PFSK-1 (cell line): Measurements from ENCODE around the gene RRP8. TPM values are rescaled to one million over a fixed set of nuclear protein-coding genes. Genes with fewer than 3 reads are reported as not detected.

Experiments
- FOXP2 ChIP-seq: optimal IDR thresholded peaks from 2 replicates; pipeline ENCODE3; 2011; ENCODE audit warnings: borderline replicate concordance, control low read depth, inconsistent platforms; ENCODE audit not compliant: insufficient read depth; ENCODE audit errors: extremely low read length, extremely low read depth
- POLR2AphosphoS5 ChIP-seq: IDR thresholded peaks from 2 replicates; pipeline ENCODE4 v1.6.1; 2012; ENCODE audit warnings: low read depth, mild to moderate bottlenecking, control low read depth, low read length, moderate library complexity
- REST ChIP-seq, 2 experiments: IDR thresholded peaks; 2 replicates each; pipeline versions ENCODE4 v1.6.1 to v1.8.0; 2011 to 2012; ENCODE audit warnings: low read depth in 2 of 2, low read length in 2 of 2, control low read depth in 1 of 2, inconsistent platforms in 1 of 2, mild to moderate bottlenecking in 1 of 2, moderate library complexity in 1 of 2; ENCODE audit not compliant: insufficient read depth in 1 of 2
- SIN3A ChIP-seq: IDR thresholded peaks from 2 replicates; pipeline ENCODE4 v1.6.1; 2012; ENCODE audit warnings: mild to moderate bottlenecking, low read length, moderate library complexity, borderline replicate concordance; ENCODE audit not compliant: insufficient read depth
- TAF1 ChIP-seq: IDR thresholded peaks from 2 replicates; pipeline ENCODE4 v1.6.1; 2012; ENCODE audit warnings: low read length, control low read depth, borderline replicate concordance; ENCODE audit not compliant: insufficient read depth
- polyA plus RNA-seq: library from polyadenylated mRNA; unstranded; fragments of >200 nt; gene quantifications from one replicate; pipeline ENCODE4 v1.2.1, GENCODE V29; 2012; ENCODE audit warnings: low read depth, missing spikeins; ENCODE audit not compliant: insufficient read length

Gene RRP8
- 19.8 TPM for polyA plus RNA-seq

DNA sequence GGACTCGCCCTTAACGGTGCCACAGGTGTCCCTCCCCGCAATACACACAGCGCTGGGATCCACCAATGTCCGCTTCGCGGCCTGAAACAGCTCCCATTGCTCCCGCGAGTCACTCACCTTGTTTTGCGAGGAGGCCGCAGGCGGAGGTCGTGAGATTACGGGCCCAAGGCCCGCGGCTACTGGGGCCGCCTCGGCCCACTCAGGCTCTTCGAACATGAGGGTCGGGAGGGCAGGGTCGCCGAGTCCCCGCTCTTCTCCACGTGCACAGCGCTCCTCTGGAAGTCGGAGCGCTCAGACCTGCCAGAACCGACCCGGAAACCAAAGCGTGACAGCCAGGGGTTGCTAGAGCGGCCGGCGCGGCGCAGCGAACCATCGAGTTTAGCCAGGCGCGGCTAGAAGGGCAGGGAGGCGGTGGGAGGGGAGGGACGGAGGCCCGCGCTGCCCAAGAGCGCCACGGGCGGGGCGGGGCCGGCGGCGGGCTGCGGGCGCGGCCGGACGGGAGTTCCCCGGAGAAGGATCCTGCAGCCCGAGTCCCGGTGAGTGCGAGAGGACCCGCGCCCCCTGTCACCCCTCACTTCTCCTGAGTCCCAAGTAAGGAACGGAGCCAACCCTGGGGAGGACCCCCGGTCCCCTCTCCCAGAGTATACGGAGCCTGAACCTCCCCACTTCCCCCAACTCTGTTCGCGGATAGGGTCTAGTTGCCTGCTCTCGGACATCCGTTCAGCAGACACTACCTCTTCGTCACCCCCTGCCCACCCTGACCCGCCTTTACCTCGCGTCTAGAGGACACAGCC, at the start of gene RRP8, which contains the start of gene ILK:
Gene RRP8, minus strand, starts transcription at position 330 of the 794 bp plus-strand sequence. Its CDS starts 114 bp downstream, at position 216.
Gene ILK, plus strand, starts transcription at position 488 of the 794 bp plus-strand sequence. CDS start 498 bp downstream, outside the sequence.
- TF ChIP-seq REST (IDR thresholded peaks at IDR 0.05; ENCODE audit: insufficient read depth in 1 of 2, low read depth in 2 of 2, low read length in 2 of 2) (peak in 1 of 2 experiments; percentile 71; a peak in 1 of 4 replicates), SIN3A (peak; percentile 100), TAF1 (peak; percentile 91), FOXP2 (peak; percentile 95), POLR2AphosphoS5 (peak; percentile 96)

DNA sequence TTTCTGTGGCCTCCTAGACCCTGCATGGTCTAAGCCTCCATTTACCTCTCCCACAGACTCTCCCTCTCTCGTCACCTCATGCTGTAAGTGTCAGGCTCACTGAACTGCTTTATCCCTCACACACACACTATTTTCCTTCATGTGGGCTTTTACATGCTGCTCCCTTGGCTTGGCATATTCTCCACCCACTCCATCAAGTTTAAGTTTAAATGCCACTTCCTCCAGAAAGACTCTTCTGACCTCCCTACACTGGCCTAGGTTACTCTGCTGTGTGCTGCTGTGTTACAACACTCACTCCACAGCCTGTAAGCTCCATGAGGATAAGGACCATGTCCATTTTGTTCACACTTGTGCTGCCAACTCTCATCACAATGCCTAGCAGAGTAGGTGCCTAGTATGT, 49.7 kb upstream of the RRP8 start:
- no peak for TF ChIP-seq FOXP2
- TF ChIP-seq SIN3A: no peak
- TF ChIP-seq TAF1: no peak
- no peak for TF ChIP-seq REST (IDR thresholded peaks at IDR 0.05; ENCODE audit: insufficient read depth in 1 of 2, low read depth in 2 of 2, low read length in 2 of 2)
- TF ChIP-seq POLR2AphosphoS5: no peak

GRCh38 chr11:6652182-6652581, 48.8 kb upstream of the RRP8 start:
- TF ChIP-seq FOXP2: no peak
- TF ChIP-seq TAF1: no peak
- no peak for TF ChIP-seq SIN3A
- no peak for TF ChIP-seq POLR2AphosphoS5
- no peak for TF ChIP-seq REST (IDR thresholded peaks at IDR 0.05; ENCODE audit: insufficient read depth in 1 of 2, low read depth in 2 of 2, low read length in 2 of 2)

- TF ChIP-seq REST (IDR thresholded peaks at IDR 0.05; ENCODE audit: insufficient read depth in 1 of 2, low read depth in 2 of 2, low read length in 2 of 2): no peak
- TF ChIP-seq SIN3A: no peak
- no peak for TF ChIP-seq POLR2AphosphoS5
- no peak for TF ChIP-seq TAF1
Measured at GRCh38 chr11:6650980-6651379, 47.6 kb upstream of the RRP8 start.
